NK-92 (cell line): ENCODE measurements around the gene PTPRR.

ENCODE experiments used
- DNase-seq: peaks from one replicate; lab custom pipeline; 2025; ENCODE audit not compliant: unreplicated experiment; lab: John Stamatoyannopoulos, UW

The PTPRR gene

GRCh38 chr12:70657616-70658286, 262.8 kb downstream of the PTPRR start:
- no peak for DNase-seq

GRCh38 chr12:70652451-70652850, 268.1 kb downstream of the PTPRR start:
- no peak for DNase-seq

GRCh38 chr12:70648831-70649230, 271.7 kb downstream of the PTPRR start:
- DNase-seq = no peak

- DNase-seq = no peak
Observed at GRCh38 chr12:70648191-70648590, 272.3 kb downstream of the PTPRR start.

- DNase-seq = no peak
Observed at GRCh38 chr12:70646850-70647249, 273.7 kb downstream of the PTPRR start.

- no peak for DNase-seq
Observed at GRCh38 chr12:70645494-70646317, 274.8 kb downstream of the PTPRR start.

- no peak for DNase-seq
Observed at GRCh38 chr12:70644861-70645260, 275.7 kb downstream of the PTPRR start.

- DNase-seq = no peak
Observed at GRCh38 chr12:70643939-70644338, 276.6 kb downstream of the PTPRR start.

GRCh38 chr12:70641691-70642090, 278.8 kb downstream of the PTPRR start:
- DNase-seq = no peak

- no peak for DNase-seq
Observed at GRCh38 chr12:70640901-70641300, 279.6 kb downstream of the PTPRR start.

- DNase-seq = no peak
Observed at GRCh38 chr12:70639535-70639934, 281.0 kb downstream of the PTPRR start.

GRCh38 chr12:70638639-70639360, 281.7 kb downstream of the PTPRR start:
- no peak for DNase-seq

GRCh38 chr12:70637303-70638085, 283.0 kb downstream of the PTPRR start, which contains the start of gene PTPRB:
Gene PTPRB (minus strand): TSS chr12:70637429. CDS start chr12:70637395, 34 bp downstream.
- DNase-seq = no peak

GRCh38 chr12:70635755-70636154, 284.8 kb downstream of the PTPRR start:
- DNase-seq = no peak

GRCh38 chr12:70628701-70629480, 291.6 kb downstream of the PTPRR start:
- DNase-seq = no peak

GRCh38 chr12:70627677-70628076, 292.9 kb downstream of the PTPRR start:
- no peak for DNase-seq

- no peak for DNase-seq
Observed at GRCh38 chr12:70626180-70626579, 294.4 kb downstream of the PTPRR start.

- no peak for DNase-seq
Observed at GRCh38 chr12:70619471-70620152, 300.9 kb downstream of the PTPRR start.

- DNase-seq = no peak
Observed at GRCh38 chr12:70618371-70618770, 302.2 kb downstream of the PTPRR start.

GRCh38 chr12:70617450-70617849, 303.1 kb downstream of the PTPRR start:
- no peak for DNase-seq
